ENCODE data around the gene ADH4.

GRCh38 chr4:99082192-99082591 is 61.9 kb downstream of the ADH4 start:
- TF ChIP-seq POLR2A (IDR thresholded peaks at IDR 0.05) (no peak), CTCF (IDR thresholded peaks at IDR 0.05) (no peak)

Measured in esophagus squamous epithelium (tissue), 4 donors.